Measurements from ENCODE around the gene PLEKHH1.

Gene PLEKHH1

GRCh38 chr14:67533754-67534085 is 630 bp downstream of the PLEKHH1 start (continued):
- TF ChIP-seq PRDM2 (tag by site-specific recombination; IDR thresholded peaks at IDR 0.05; ENCODE audit: borderline replicate concordance) (no peak), ZBTB20 (tag by site-specific recombination; IDR thresholded peaks at IDR 0.05) (peak; percentile 5; the same call in 1 of the 2 replicates), ZNF391 (tag by site-specific recombination; IDR thresholded peaks at IDR 0.05; ENCODE audit: borderline replicate concordance, low read depth) (no peak), ZBTB17 (tag by site-specific recombination; IDR thresholded peaks at IDR 0.05) (peak; percentile 78), KLF7 (tag by site-specific recombination; IDR thresholded peaks at IDR 0.05; ENCODE audit: borderline replicate concordance) (no peak), ZNF169 (tag by site-specific recombination; IDR thresholded peaks at IDR 0.05) (no peak), ZNF449 (tag by site-specific recombination; IDR thresholded peaks at IDR 0.05) (peak; percentile 92), ZNF362 (tag by site-specific recombination; IDR thresholded peaks at IDR 0.05) (no peak), EGR2 (tag by site-specific recombination; IDR thresholded peaks at IDR 0.05; ENCODE audit: low read depth) (peak; percentile 56; the same call in 1 of the 2 replicates), ZNF394 (tag by site-specific recombination; IDR thresholded peaks at IDR 0.05; ENCODE audit: borderline replicate concordance) (peak; percentile 2; the same call in 1 of the 2 replicates)

GRCh38 chr14:67536087-67536486 is 3.0 kb downstream of the PLEKHH1 start:
- H3K27ac ChIP-seq (ENCODE audit: extremely low read depth, low read depth, low read length) = no peak overlapping the region
- TF ChIP-seq ZNF488 (tag by site-specific recombination; IDR thresholded peaks at IDR 0.05) = no peak
- TF ChIP-seq ZNF423 (tag by site-specific recombination; IDR thresholded peaks at IDR 0.05) = no peak
- TF ChIP-seq ZNF341 (tag by site-specific recombination; IDR thresholded peaks at IDR 0.05; ENCODE audit: low read depth) = no peak
- TF ChIP-seq ZNF266 (tag by site-specific recombination; IDR thresholded peaks at IDR 0.05; ENCODE audit: low read depth) = no peak
- no peak for TF ChIP-seq ZNF23 (tag by site-specific recombination; IDR thresholded peaks at IDR 0.05; ENCODE audit: borderline replicate concordance)
- no peak for TF ChIP-seq ZNF704 (tag by site-specific recombination; IDR thresholded peaks at IDR 0.05)
- no peak for TF ChIP-seq ZNF239 (tag by site-specific recombination; IDR thresholded peaks at IDR 0.05)
- TF ChIP-seq OSR2 (tag by site-specific recombination; IDR thresholded peaks at IDR 0.05) = no peak
- no peak for TF ChIP-seq ZSCAN30 (tag by site-specific recombination; IDR thresholded peaks at IDR 0.05)
- TF ChIP-seq ZNF114 (tag by site-specific recombination; IDR thresholded peaks at IDR 0.05) = no peak
- TF ChIP-seq ZNF433 (tag by site-specific recombination; IDR thresholded peaks at IDR 0.05; ENCODE audit: low read depth) = no peak
- TF ChIP-seq BCL11A (tag by site-specific recombination; IDR thresholded peaks at IDR 0.05; ENCODE audit: low read depth) = no peak
- TF ChIP-seq ZNF555 (tag by site-specific recombination; conservative IDR thresholded peaks at IDR 0.05) = no peak
- TF ChIP-seq ZNF76 (tag by site-specific recombination; IDR thresholded peaks at IDR 0.05; ENCODE audit: borderline replicate concordance, low read depth) = no peak
- TF ChIP-seq ZNF157 (tag by site-specific recombination; IDR thresholded peaks at IDR 0.05) = no peak
- TF ChIP-seq OVOL3 (tag by site-specific recombination; IDR thresholded peaks at IDR 0.05) = no peak
- no peak for TF ChIP-seq ZNF830 (tag by site-specific recombination; IDR thresholded peaks at IDR 0.05; ENCODE audit: low read depth)
- no peak for TF ChIP-seq ZNF211 (tag by site-specific recombination; IDR thresholded peaks at IDR 0.05; ENCODE audit: low read depth)
- H3K4me1 ChIP-seq (ENCODE audit: control insufficient read depth, insufficient read depth, low read length) = no peaks in the 10 kb centered on the region
- CTCF ChIA-PET = interaction anchor here (1.0 to 6.2 kb wide), 3 partner anchors 10 to 34 kb away, joined by 4 to 33 read pairs (median 5); no protein-coding TSS in a partner anchor
- no peaks in the 10 kb centered on the region for H3K9me3 ChIP-seq (ENCODE audit: control insufficient read depth, insufficient read depth, low read depth, low read length)
- no peak overlapping the region for H3K4me3 ChIP-seq (ENCODE audit: low read depth, low read length)
- H3K36me3 ChIP-seq (ENCODE audit: control insufficient read depth in 2 of 2, insufficient read depth in 1 of 2, low read length in 2 of 2) = no peaks in the 10 kb centered on the region
- POLR2A ChIA-PET = interaction anchor here (0.6 to 1.2 kb wide), 2 partner anchors 20 to 70 kb away, joined by 4 to 7 read pairs; no protein-coding TSS in a partner anchor
